Measurements from ENCODE around the gene VAMP5. TPM values are rescaled to one million over a fixed set of nuclear protein-coding genes. Genes with fewer than 3 reads are reported as not detected.
A peak's percentile ranks its signal among the peaks of the same experiment; 100 is the strongest.

The VAMP5 gene
- total and polyA plus RNA-seq, 9 of the 15 experiments (the other 6 are each of a cell fraction or from before 2014, with no cell fraction given): 0.54 to 1.9 (median 1.5) TPM; not detected in 2

DNA sequence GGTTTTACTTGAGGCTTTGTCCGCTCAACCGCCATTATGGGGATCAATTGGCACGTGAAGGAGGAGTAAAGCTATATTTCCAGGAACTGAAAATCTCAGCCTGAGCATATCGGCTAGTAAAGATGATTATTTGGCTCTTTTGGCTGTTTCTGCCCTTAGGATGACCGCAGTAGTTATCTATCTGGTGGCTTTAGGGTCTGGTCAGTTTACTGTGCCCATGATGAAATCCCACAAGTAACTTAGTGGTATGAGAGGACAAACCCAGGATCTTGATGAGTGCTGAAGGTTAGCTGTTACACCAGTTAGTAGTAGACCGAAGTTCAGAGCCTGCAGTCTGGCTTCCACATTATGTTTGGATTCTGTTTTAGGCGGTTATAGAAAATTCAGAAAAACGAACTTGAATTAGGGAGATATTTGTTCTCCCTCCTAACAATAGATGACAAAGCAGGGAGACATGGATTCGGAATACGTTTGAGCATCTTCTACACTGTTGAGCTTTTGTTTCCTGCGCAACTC lies 44.0 kb upstream of the VAMP5 start (continued):
- no peak for TF ChIP-seq E2F8 (IDR thresholded peaks at IDR 0.05; ENCODE audit: low read depth, partially characterized antibody)

DNA sequence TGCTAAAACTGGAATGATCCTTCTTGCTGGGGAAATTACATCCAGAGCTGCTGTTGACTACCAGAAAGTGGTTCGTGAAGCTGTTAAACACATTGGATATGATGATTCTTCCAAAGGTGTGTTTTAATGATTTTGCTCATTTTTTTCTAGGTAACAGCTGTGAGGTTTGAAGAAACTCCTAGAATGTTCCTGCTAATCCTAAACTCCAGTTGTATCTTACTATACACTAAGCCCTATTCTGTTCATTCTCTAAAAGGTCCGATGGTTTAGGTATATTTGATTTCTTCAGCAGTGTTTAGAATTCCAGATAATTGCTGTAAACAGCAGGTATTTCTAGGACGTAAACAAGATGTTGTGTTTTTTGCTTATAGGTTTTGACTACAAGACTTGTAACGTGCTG lies 43.0 kb upstream of the VAMP5 start:
- Histone ChIP-seq H3K79me2 (ENCODE audit: control insufficient read depth, insufficient read depth, low read length) (peaks cover 69% of the 10 kb centered on the region), H3K4me1 (replicated peaks in 1 of 2; ENCODE audit: control insufficient read depth in 2 of 2, insufficient read depth in 2 of 2, low read length in 2 of 2) (peaks cover 9 to 24% of the 10 kb centered on the region in 2 experiments), H3K27me3 (ENCODE audit: control insufficient read depth in 2 of 2, insufficient read depth in 2 of 2, low read length in 2 of 2) (no peaks in the 10 kb centered on the region), H3K36me3 (ENCODE audit: control insufficient read depth, insufficient read depth, low read length) (peaks cover 65% of the 10 kb centered on the region), H4K20me1 (replicated peaks; ENCODE audit: control insufficient read depth, insufficient read depth, low read length) (peaks cover 36% of the 10 kb centered on the region), H3K27ac (ENCODE audit: extremely low read depth, low read depth, low read length) (no peak overlapping the region; the same call in 1 of the 3 replicates), H2AFZ (ENCODE audit: low read depth, low read length) (no peak overlapping the region), H3K9ac (ENCODE audit: insufficient read depth in 1 of 2, low read depth in 2 of 2, low read length in 2 of 2) (peak overlapping the region; percentile 7 to 100; a peak in 3 of 4 replicates), H3K9me1 (ENCODE audit: control insufficient read depth, insufficient read depth, low read length) (peaks cover 3% of the 10 kb centered on the region), H3K4me3 (peak overlapping the region; percentile 68), H3K4me2 (ENCODE audit: insufficient read depth, low read length) (peak overlapping the region; percentile 98), H3K9me3 (replicated peaks; ENCODE audit: control insufficient read depth, insufficient read depth, low read depth, low read length) (no peaks in the 10 kb centered on the region)
- 18% methylated on average over 4 of the region's 4 CpGs for WGBS (ENCODE audit: insufficient coverage, low coverage, missing lambda C conversion rate)
- ChIA-PET CTCF (ENCODE audit: low intra/inter-chr PET ratio) (interaction anchor here (1.4 kb wide), 1 partner anchor 121 kb away, joined by 7 read pairs; no protein-coding TSS in a partner anchor), POLR2A (interaction anchor here (0.6 to 24.3 kb wide), 19 partner anchors 10 to 210 kb away, joined by 4 to 1576 read pairs (median 7); partner anchors contain the start of genes CAPG, GGCX, SH2D6 and VAMP8)
- ATAC-seq: no peak
- BruUV-seq (replicated peaks): no TSS peak
- intact Hi-C loops (cut with micrococcal nuclease): no loop called here
- in situ Hi-C loops (cut with MboI): no loop called here
- no peak for FAIRE-seq
- no peak for DNase-seq (ENCODE audit: extremely low read depth in 1 of 4, low spot score in 3 of 4)
- no peak for TF ChIP-seq MEF2A (IDR thresholded peaks at IDR 0.05; ENCODE audit: control insufficient read depth, low read depth, low read length)
- TF ChIP-seq, protein P1, sequence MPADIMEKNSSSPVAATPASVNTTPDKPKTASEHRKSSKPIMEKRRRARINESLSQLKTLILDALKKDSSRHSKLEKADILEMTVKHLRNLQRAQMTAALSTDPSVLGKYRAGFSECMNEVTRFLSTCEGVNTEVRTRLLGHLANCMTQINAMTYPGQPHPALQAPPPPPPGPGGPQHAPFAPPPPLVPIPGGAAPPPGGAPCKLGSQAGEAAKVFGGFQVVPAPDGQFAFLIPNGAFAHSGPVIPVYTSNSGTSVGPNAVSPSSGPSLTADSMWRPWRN (IDR thresholded peaks at IDR 0.05; ENCODE audit: low read depth): no peak
- TF ChIP-seq POLR2G (IDR thresholded peaks at IDR 0.05; ENCODE audit: low read depth, low read length): peak; percentile 59; the same call in 1 of the 2 replicates
- TF ChIP-seq, protein P2, sequence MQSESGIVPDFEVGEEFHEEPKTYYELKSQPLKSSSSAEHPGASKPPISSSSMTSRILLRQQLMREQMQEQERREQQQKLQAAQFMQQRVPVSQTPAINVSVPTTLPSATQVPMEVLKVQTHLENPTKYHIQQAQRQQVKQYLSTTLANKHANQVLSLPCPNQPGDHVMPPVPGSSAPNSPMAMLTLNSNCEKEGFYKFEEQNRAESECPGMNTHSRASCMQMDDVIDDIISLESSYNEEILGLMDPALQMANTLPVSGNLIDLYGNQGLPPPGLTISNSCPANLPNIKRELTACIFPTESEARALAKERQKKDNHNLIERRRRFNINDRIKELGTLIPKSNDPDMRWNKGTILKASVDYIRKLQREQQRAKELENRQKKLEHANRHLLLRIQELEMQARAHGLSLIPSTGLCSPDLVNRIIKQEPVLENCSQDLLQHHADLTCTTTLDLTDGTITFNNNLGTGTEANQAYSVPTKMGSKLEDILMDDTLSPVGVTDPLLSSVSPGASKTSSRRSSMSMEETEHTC (IDR thresholded peaks at IDR 0.05): no peak
- peak; percentile 31 for TF ChIP-seq CHD1 (IDR thresholded peaks at IDR 0.05; ENCODE audit: low read length)
- no peak for TF ChIP-seq SMAD3 (CRISPR knock-in tag; conservative IDR thresholded peaks at IDR 0.05)
- no peak for TF ChIP-seq HMBOX1 (IDR thresholded peaks at IDR 0.05)
- no peak for TF ChIP-seq POLR2H (tag; IDR thresholded peaks at IDR 0.05; ENCODE audit: low read depth)
- TF ChIP-seq NCOA2 (IDR thresholded peaks at IDR 0.05; ENCODE audit: partially characterized antibody in 2 of 2): no peak
- TF ChIP-seq NCOA1 (IDR thresholded peaks at IDR 0.05; ENCODE audit: low read depth): no peak
- peak; percentile 54 for TF ChIP-seq RBFOX2 (IDR thresholded peaks at IDR 0.05; ENCODE audit: low read depth, low read length)

Data from K562 (cell line).